Liver (tissue), 9 donors: Measurements from ENCODE around the gene THADA. TPM values are rescaled to one million over a fixed set of nuclear protein-coding genes. Genes with fewer than 3 reads are reported as not detected.
"Not testable (repeated sequence)": the region's sequence is repeated elsewhere in the genome, so short reads cannot be mapped to it uniquely, and the experiment has no call there.

Experiments
- DNase-seq: peaks from one replicate; pipeline ENCODE4 v3.0.0-alpha.2; 2017; ENCODE audit warnings: low spot score
- H3K27ac ChIP-seq, 2 donors: one replicate each; pipeline ENCODE4 v1.7.0; 2013; ENCODE audit warnings: inconsistent platforms in 2 of 2, low read length in 2 of 2, control low read depth in 1 of 2, low read depth in 1 of 2, mild to moderate bottlenecking in 1 of 2
- H3K27me3 ChIP-seq, 4 donors: one replicate each; pipeline versions ENCODE4 v1.6.1 to v1.7.0; 2013; ENCODE audit warnings: low read length in 3 of 4, inconsistent platforms in 1 of 4, mild to moderate bottlenecking in 1 of 4, moderate library complexity in 1 of 4; ENCODE audit not compliant: control insufficient read depth in 4 of 4, insufficient read depth in 4 of 4
- H3K36me3 ChIP-seq, 4 donors: one replicate each; pipeline versions ENCODE4 v1.6.1 to v1.7.0; 2013; ENCODE audit warnings: low read length in 3 of 4, mild to moderate bottlenecking in 3 of 4, low read depth in 1 of 4, moderate library complexity in 1 of 4; ENCODE audit not compliant: control insufficient read depth in 4 of 4, insufficient read depth in 3 of 4
- H3K4me1 ChIP-seq, 4 donors: one replicate each; pipeline versions ENCODE4 v1.6.1 to v1.7.0; 2013; ENCODE audit warnings: low read length in 3 of 4, mild to moderate bottlenecking in 3 of 4, moderate library complexity in 1 of 4; ENCODE audit not compliant: control insufficient read depth in 4 of 4, insufficient read depth in 4 of 4
- H3K4me3 ChIP-seq, 3 donors: one replicate each; pipeline versions ENCODE4 v1.6.1 to v1.7.0; 2013; ENCODE audit warnings: low read length in 3 of 3, control low read depth in 1 of 3, low read depth in 1 of 3, mild to moderate bottlenecking in 1 of 3
- H3K9ac ChIP-seq, 2 donors: one replicate each; pipeline ENCODE4 v1.7.0; 2013; ENCODE audit warnings: low read length in 2 of 2, mild to moderate bottlenecking in 2 of 2, moderate library complexity in 2 of 2, control low read depth in 1 of 2, low read depth in 1 of 2
- H3K9me3 ChIP-seq, 4 donors: one replicate each; pipeline versions ENCODE4 v1.6.1 to v1.7.0; 2013; ENCODE audit warnings: low read length in 3 of 4; ENCODE audit not compliant: control insufficient read depth in 4 of 4
- ATF3 ChIP-seq: IDR thresholded peaks from 2 replicates; pipeline ENCODE4 v1.6.1; 2016; ENCODE audit warnings: antibody characterized with exemption
- CTCF ChIP-seq: fragments of 150-350 bp; IDR thresholded peaks from 2 replicates; pipeline ENCODE4 v1.5.1; 2017; ENCODE audit warnings: improper control_type of control experiment, low read depth, low read length; ENCODE audit not compliant: missing input control
- EGR1 ChIP-seq, 2 donors: IDR thresholded peaks; 2 replicates each; pipeline ENCODE4 v1.6.1; 2016 to 2018; ENCODE audit warnings: antibody characterized with exemption in 2 of 2, low read depth in 2 of 2
- FOXA1 ChIP-seq: IDR thresholded peaks from 2 replicates; pipeline ENCODE4 v1.6.1; 2016; ENCODE audit warnings: antibody characterized with exemption
- FOXA2 ChIP-seq: IDR thresholded peaks from 2 replicates; pipeline ENCODE4 v1.6.1; 2016; ENCODE audit warnings: antibody characterized with exemption
- GABPA ChIP-seq, 2 donors: IDR thresholded peaks in 1 of 2; conservative IDR thresholded peaks in 1 of 2; 2 replicates each; pipeline ENCODE4 v1.6.1; 2016; ENCODE audit warnings: antibody characterized with exemption in 2 of 2, mild to moderate bottlenecking in 1 of 2, moderate library complexity in 1 of 2
- HNF4A ChIP-seq, 2 donors: conservative IDR thresholded peaks; 2 replicates each; pipeline ENCODE4 v1.6.1; 2016; ENCODE audit warnings: antibody characterized with exemption in 2 of 2, mild to moderate bottlenecking in 2 of 2
- HNF4G ChIP-seq: IDR thresholded peaks from 2 replicates; pipeline ENCODE4 v1.6.1; 2016; ENCODE audit warnings: antibody characterized with exemption
- JUND ChIP-seq, 2 donors: IDR thresholded peaks; 2 replicates each; pipeline ENCODE4 v1.6.1; 2016; ENCODE audit warnings: antibody characterized with exemption in 2 of 2
- NR2F2 ChIP-seq: IDR thresholded peaks from 2 replicates; pipeline ENCODE4 v1.6.1; 2016; ENCODE audit warnings: antibody characterized with exemption
- RAD21 ChIP-seq, 2 donors: IDR thresholded peaks; 2 replicates each; pipeline ENCODE4 v1.6.1; 2016; ENCODE audit warnings: antibody characterized with exemption in 2 of 2, mild to moderate bottlenecking in 2 of 2
- RXRA ChIP-seq, 2 donors: IDR thresholded peaks; 2 replicates each; pipeline ENCODE4 v1.6.1; 2017 to 2018; ENCODE audit warnings: antibody characterized with exemption in 2 of 2, mild to moderate bottlenecking in 1 of 2
- SP1 ChIP-seq: IDR thresholded peaks from 2 replicates; pipeline ENCODE4 v1.6.1; 2018; ENCODE audit warnings: antibody characterized with exemption, mild to moderate bottlenecking
- TAF1 ChIP-seq: conservative IDR thresholded peaks from 2 replicates; pipeline ENCODE4 v1.6.1; 2016; ENCODE audit warnings: antibody characterized with exemption, mild to moderate bottlenecking
- YY1 ChIP-seq: IDR thresholded peaks from 2 replicates; pipeline ENCODE4 v1.6.1; 2016; ENCODE audit warnings: antibody characterized with exemption, mild to moderate bottlenecking
- ZBTB33 ChIP-seq: IDR thresholded peaks from 2 replicates; pipeline ENCODE4 v1.6.1; 2016; ENCODE audit warnings: antibody characterized with exemption
- WGBS: extraction: QIAGEN DNeasy Blood & Tissue Kit; methylation state at CpG from one replicate; pipeline ENCODE4 v1.1.7; 2013; 5-methylcytosine and 5-hydroxymethylcytosine counted together
- polyA plus RNA-seq, 2 donors: library from polyadenylated mRNA; stranded (reverse) in 1 of 2; unstranded in 1 of 2; fragments of 200-250 nt in 1 of 2; fragments of >200 nt in 1 of 2; fragmentation: Nextera tagmentation in 1 of 2; extraction: Ambion mirVana in 1 of 2; gene quantifications; one replicate each; pipeline versions ENCODE4 v1.2.1 to v1.2.3, GENCODE V29; 2013 to 2015
- total RNA-seq, 2 donors: library from RNA; depleted of rRNA; stranded (reverse); fragments of >200 nt; gene quantifications; one replicate each; pipeline ENCODE4 v1.2.3, GENCODE V29; 2014
- TF ChIP-seq, protein P1 (sequence below): IDR thresholded peaks from 2 replicates; pipeline ENCODE4 v1.6.1; 2016; ENCODE audit warnings: antibody characterized with exemption
- TF ChIP-seq, protein P2 (sequence below): IDR thresholded peaks from 2 replicates; pipeline ENCODE4 v1.6.1; 2016; ENCODE audit warnings: antibody characterized with exemption, mild to moderate bottlenecking
- donor health status: healthy.
- donor health status: healthy.
- donor health status: healthy.
- donor health status: healthy.
- donor health status: healthy.

THADA gene
- total and polyA plus RNA-seq, 4 donors = 12.0 to 37.2 (median 22.3) TPM

DNA sequence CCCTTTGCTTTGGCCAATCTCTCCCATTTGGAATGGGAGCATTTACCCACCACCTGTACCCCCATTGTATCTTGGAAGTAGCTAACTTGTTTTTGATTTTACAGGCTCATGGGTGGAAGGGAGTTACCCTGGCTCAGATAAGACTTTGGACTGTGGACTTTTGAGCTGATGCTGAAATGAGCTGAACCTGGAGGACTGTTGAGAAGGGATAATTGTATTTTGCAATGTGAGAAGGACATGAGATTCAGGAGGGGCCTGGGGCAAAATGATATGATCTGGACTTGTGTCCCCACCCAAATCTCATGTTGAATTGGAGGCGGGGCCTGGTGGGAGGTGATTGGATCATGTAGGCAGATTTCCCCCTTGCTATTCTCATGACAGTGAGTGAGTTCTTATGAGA lies 310.9 kb downstream of the THADA start:
- no peak for DNase-seq
- Histone ChIP-seq H3K9ac (no peak overlapping the region), H3K36me3 (peaks cover 0 to 9% (median 4%) of the 10 kb centered on the region in 4 donors), H3K27me3 (no peaks in the 10 kb centered on the region), H3K27ac (no peak overlapping the region), H3K9me3 (peaks cover 0 to 5% (median 1%) of the 10 kb centered on the region in 4 donors), H3K4me1 (peaks cover 0 to 8% (median 3%) of the 10 kb centered on the region in 4 donors), H3K4me3 (no peak overlapping the region)
- TF ChIP-seq SP1 (peak; percentile 74), TAF1 (no peak), NR2F2 (no peak), EGR1 (IDR thresholded peaks at IDR 0.05; ENCODE audit: low read depth in 2 of 2) (peak in 1 of 2 donors; percentile 10), GABPA (IDR thresholded peaks at IDR 0.05 in 1 of 2, conservative IDR thresholded peaks at IDR 0.05 in 1 of 2) (no peak), HNF4G (peak; percentile 95), RAD21 (IDR thresholded peaks at IDR 0.05) (peak; percentile 29 to 47), ATF3 (peak; percentile 35), CTCF (no peak), FOXA1 (no peak), YY1 (no peak), FOXA2 (peak; percentile 44), JUND (IDR thresholded peaks at IDR 0.05) (peak; percentile 44 to 63), ZBTB33 (peak; percentile 33), HNF4A (conservative IDR thresholded peaks at IDR 0.05) (peak; percentile 98 to 99), RXRA (IDR thresholded peaks at IDR 0.05) (peak; percentile 78 to 79)
- TF ChIP-seq, protein P1, sequence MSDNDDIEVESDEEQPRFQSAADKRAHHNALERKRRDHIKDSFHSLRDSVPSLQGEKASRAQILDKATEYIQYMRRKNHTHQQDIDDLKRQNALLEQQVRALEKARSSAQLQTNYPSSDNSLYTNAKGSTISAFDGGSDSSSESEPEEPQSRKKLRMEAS = peak; percentile 27
- TF ChIP-seq, protein P2, sequence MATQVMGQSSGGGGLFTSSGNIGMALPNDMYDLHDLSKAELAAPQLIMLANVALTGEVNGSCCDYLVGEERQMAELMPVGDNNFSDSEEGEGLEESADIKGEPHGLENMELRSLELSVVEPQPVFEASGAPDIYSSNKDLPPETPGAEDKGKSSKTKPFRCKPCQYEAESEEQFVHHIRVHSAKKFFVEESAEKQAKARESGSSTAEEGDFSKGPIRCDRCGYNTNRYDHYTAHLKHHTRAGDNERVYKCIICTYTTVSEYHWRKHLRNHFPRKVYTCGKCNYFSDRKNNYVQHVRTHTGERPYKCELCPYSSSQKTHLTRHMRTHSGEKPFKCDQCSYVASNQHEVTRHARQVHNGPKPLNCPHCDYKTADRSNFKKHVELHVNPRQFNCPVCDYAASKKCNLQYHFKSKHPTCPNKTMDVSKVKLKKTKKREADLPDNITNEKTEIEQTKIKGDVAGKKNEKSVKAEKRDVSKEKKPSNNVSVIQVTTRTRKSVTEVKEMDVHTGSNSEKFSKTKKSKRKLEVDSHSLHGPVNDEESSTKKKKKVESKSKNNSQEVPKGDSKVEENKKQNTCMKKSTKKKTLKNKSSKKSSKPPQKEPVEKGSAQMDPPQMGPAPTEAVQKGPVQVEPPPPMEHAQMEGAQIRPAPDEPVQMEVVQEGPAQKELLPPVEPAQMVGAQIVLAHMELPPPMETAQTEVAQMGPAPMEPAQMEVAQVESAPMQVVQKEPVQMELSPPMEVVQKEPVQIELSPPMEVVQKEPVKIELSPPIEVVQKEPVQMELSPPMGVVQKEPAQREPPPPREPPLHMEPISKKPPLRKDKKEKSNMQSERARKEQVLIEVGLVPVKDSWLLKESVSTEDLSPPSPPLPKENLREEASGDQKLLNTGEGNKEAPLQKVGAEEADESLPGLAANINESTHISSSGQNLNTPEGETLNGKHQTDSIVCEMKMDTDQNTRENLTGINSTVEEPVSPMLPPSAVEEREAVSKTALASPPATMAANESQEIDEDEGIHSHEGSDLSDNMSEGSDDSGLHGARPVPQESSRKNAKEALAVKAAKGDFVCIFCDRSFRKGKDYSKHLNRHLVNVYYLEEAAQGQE = no peak
- 85% methylated on average over 1 of the region's 1 CpG for WGBS

GRCh38 chr2:43284347-43284746 lies 311.5 kb downstream of the THADA start:
- not testable (repeated sequence) for H3K36me3 ChIP-seq, H3K4me1 ChIP-seq, H3K9me3 ChIP-seq, H3K4me3 ChIP-seq, H3K9ac ChIP-seq, H3K27me3 ChIP-seq, DNase-seq, H3K27ac ChIP-seq
- over 99% methylated on average over 6 of the region's 6 CpGs for WGBS
